GM18520 (cell line): ENCODE measurements around the gene LGALS16.
"Not testable (repeated sequence)": the region's sequence is repeated elsewhere in the genome, so short reads cannot be mapped to it uniquely, and the experiment has no call there.

Experiments used
- ATAC-seq: cut with Tn5 transposase; IDR thresholded peaks from one replicate; pipeline ENCODE4 v1.9.1; 2021; ENCODE audit not compliant: unreplicated experiment

The LGALS16 gene

DNA sequence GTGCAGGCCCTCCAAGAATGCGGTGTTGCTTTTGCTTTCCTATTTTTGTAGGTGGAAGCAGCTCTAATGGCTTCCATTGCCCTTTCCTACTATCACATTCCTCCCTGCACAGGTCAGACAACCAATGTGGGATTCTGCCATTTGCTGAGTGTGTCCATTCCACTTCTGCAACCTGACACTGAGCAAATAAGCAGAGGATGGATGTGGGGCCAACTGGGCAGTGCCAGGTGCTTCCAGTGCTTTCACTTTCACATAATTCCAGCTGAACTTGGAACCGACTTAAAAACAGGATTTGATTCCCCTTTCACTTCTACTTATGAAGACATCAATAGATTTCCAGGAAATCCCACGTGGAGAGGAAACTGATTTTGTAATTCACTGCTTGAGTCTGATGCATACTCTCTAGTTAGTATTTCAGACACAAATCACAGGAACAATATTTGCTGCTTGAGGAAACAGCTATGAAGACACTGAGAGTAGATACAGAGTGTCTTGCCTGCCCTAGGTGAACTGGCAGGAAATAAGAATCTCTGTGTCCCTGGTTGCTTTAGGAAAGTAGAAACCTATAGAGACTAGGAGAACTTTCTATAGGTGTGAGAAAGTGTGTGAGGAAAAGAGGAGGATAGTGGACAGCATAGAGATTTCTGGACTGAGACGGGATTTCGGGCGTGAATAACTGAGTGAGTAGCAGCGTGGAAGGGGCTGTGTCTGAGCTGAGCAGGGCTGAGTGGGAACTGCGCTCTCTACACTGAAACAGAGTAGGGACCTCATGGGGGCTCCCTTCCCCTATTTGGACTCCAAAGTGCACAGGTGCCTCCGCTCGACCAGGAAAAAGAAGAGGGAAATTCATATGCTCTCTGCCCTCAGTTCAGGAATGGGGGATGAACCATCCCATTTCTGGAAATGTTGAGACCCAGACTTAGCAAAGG lies 22.5 kb downstream of the LGALS16 start:
- no peak for ATAC-seq

- ATAC-seq: peak; percentile 35
Observed at GRCh38 chr19:39679056-39679790, 23.5 kb downstream of the LGALS16 start.

DNA sequence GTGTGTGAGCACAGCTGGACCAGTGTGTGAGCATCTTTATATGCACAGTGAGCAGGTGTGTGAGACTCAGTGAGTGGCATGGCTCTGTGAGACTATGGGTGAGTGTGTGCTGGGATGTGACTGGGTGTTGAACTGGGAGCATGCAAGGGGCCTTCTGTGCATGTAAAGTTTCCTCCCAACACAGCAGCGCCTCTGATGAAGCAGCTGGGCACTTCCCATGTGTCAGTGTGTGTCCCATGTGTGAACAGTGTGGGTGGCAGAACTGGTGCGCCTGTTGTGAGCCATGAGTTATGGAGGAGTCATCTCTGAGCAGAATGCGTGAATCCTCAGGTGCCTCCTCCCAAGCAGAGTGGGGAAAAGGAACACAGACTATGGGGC lies 24.1 kb downstream of the LGALS16 start:
- ATAC-seq: peak; percentile 8

DNA sequence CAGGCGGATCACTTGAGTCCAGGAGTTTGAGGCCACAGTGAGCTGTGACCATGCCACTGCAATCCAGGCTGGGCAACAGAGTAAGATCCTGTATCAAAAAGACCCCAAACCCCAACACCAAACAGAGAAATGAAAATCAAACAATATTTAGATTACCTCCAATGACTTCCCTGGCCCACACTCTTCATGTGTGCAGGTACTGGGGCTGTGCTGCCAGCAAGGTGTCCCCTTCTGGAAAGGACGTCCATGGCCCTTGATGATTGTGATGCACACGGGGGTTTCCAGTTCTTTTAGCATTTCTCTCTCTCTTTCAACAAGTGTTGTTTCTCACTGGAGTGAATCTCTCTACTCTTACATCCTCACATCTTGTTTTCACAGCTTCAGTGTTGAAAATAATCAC lies 24.9 kb downstream of the LGALS16 start:
- no peak for ATAC-seq

DNA sequence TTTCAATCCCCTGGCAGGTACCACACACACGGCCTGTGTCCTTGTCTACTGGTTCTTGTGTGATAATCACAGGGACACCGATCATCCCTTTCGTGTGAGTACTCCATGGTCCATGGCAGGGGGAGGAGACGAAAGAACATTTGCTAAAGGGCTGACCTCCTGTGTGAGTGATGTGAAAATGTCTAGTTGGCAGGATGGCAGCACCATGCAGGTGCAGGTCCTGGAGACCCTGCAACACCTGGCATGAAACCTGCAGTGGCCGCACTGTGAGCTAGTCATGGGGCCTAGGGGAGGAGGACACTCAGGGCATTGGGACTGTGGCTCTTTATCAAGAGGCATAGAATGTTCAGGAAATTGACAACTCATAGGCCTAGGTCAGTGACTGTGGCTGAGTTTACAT lies 25.7 kb downstream of the LGALS16 start:
- ATAC-seq: no peak

DNA sequence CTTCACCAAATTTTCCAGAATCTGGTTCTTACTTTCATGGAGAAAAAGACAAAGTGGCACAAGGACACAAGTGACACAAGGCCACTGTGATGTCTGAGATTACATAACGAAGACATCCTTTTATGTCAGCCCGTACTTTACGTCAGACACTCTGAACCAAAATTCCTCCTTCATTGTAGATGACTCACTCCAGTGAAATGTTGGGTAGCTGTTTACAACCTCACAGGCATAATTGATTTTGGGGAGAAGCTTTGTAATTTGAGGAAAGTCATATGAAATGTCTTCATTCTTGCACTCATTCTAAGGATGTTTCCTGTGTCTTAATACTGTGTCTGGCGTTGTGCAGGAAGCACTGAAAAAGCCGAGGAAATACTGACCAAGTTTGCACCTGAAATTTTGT lies 28.6 kb downstream of the LGALS16 start:
- no peak for ATAC-seq

DNA sequence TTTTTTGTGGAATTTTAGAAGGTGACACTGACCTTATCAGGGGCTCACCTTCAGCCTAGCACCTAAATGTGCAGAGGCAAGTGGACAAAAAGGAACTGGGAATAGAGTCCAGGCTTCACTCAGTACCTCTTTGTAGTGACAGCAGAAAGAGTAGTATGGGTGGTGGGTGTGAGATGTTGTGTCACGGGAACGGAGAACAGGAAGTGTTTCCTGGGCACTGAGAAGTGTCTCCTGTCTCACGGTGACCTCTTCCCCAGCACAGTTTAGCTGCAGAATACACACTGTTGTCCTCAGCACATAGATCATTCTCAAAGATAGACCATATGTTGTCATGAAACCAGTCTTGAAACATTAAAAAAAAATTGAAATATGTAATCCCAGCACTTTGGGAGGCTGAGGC lies 31.0 kb downstream of the LGALS16 start:
- ATAC-seq: no peak

GRCh38 chr19:39688637-39689036 lies 32.9 kb downstream of the LGALS16 start:
- ATAC-seq: not testable (repeated sequence)

- no peak for ATAC-seq
Observed at GRCh38 chr19:39692166-39692565, 36.5 kb downstream of the LGALS16 start.

DNA sequence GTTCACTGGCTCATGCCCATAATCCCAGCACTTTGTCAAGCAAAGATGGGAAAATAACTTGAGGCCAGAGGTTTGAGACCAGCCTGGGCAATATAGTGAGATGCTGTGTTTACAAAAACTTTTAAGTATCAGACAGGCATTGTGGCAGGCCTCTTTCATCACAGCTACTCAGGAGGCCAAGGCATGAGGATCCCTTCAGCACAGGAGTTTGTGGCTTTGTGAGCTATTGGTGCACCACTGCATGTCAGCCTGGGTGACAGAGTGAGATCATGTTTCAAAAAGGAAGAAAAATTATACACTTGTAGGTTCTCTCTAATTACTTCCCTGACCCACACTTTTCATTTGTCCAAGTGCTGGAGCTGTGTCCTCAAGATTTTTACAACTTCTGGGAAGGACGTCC lies 37.1 kb downstream of the LGALS16 start:
- ATAC-seq: no peak

GRCh38 chr19:39695759-39696158 lies 40.0 kb downstream of the LGALS16 start:
- no peak for ATAC-seq

- ATAC-seq: no peak
Observed at GRCh38 chr19:39696387-39696786, 40.7 kb downstream of the LGALS16 start.

DNA sequence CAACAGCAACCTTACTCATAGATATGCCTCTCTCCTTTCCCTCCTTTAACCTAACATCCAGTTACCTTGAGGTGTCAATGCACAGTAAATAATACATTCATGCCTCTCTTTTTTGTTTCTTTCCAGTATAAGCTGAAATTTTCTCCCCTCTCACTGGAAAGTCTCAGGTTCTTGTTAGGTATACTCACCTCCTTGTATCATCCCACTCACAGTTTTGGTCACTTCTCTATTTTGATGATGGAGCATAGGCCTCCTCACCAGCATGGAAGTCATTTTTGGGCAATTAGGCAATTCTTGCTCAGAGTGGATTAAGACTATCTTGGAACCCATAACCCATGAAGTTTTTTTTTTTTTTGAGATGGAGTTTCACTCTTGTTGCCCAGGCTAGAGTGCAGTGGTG lies 42.8 kb downstream of the LGALS16 start:
- ATAC-seq: no peak

DNA sequence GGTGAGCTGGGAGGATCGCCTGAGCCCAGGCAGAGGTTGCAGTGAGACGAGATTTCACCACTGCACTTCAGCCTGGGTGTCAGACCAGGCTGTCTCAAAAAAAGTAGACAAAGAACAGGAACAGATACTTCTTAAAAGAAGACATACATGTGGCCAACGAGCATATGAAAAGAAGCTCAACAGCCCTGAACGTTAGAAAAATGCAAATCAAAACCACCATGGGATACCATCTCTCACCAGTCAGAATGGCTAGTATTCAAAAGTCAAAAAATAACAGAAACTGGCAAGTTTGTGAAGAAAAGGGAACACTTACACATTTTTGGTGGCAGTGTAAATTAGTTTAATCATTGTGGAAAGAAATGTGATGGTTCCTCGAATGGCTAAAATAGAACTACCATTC lies 45.6 kb downstream of the LGALS16 start:
- no peak for ATAC-seq

GRCh38 chr19:39704181-39705044 lies 48.7 kb downstream of the LGALS16 start, which contains the start of gene LGALS14:
LGALS14 (plus strand) TSS chr19:39704481; CDS start chr19:39704529, 48 bp downstream.
- ATAC-seq: no peak

- ATAC-seq: no peak
Observed at GRCh38 chr19:39705578-39706188, 50.0 kb downstream of the LGALS16 start.

GRCh38 chr19:39708594-39708993 lies 52.9 kb downstream of the LGALS16 start:
- ATAC-seq: no peak

DNA sequence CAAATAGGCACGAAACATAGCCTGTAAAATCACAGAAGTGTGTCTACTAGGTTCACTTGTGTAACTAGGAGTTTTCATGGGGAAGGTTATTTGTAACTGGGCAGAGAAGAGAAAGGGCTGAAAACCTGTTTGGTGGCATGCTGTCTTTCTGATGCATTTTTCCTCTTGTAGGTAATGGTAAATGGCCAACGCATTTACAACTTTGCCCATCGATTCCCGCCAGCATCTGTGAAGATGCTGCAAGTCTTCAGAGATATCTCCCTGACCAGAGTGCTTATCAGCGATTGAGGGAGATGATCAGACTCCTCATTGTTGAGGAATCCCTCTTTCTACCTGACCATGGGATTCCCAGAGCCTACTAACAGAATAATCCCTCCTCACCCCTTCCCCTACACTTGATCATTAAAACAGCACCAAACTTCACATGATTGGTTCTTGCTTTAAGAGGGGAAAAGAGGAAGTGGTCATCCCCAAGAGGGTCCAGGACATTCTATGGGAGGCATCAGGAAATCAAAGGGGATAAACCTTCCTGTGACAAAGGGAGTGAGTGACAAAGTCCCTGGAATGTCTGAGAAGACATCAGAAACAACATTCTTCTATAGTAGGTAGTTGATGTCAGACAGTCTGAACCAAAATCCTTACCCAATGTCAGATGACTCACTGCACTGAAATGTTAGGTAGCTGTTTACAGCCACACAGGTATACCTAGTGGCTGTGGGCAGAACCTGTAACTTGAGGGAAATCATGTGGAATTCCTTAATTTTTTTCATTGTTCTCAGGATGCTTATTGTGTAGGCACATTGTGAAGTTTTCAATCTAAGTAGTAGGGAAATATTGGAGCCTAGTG lies 53.5 kb downstream of the LGALS16 start:
- ATAC-seq: no peak
